GM19452 (cell line): Measurements from ENCODE around the gene ARHGAP10.

Experiments
- ATAC-seq: cut with Tn5 transposase; IDR thresholded peaks from one replicate; pipeline ENCODE4 v1.9.1; 2021; ENCODE audit not compliant: unreplicated experiment

The ARHGAP10 gene

GRCh38 chr4:147943159-147943638, 211.3 kb downstream of the ARHGAP10 start:
- ATAC-seq: peak; percentile 92

- ATAC-seq: peak; percentile 43
These were observed 212.4 kb downstream of the ARHGAP10 start for GRCh38 chr4:147944249-147944648.

- ATAC-seq: no peak
These were observed 212.9 kb downstream of the ARHGAP10 start for GRCh38 chr4:147944670-147945260.

- no peak for ATAC-seq
These were observed 216.4 kb downstream of the ARHGAP10 start for GRCh38 chr4:147948336-147948735.

- no peak for ATAC-seq
These were observed 218.4 kb downstream of the ARHGAP10 start for GRCh38 chr4:147950261-147950660.

GRCh38 chr4:147950841-147951240, 219.0 kb downstream of the ARHGAP10 start:
- no peak for ATAC-seq

- ATAC-seq: no peak
These were observed 223.0 kb downstream of the ARHGAP10 start for GRCh38 chr4:147954850-147955249.

- no peak for ATAC-seq
These were observed 224.1 kb downstream of the ARHGAP10 start for GRCh38 chr4:147955827-147956558.

GRCh38 chr4:147957446-147957845, 225.6 kb downstream of the ARHGAP10 start:
- no peak for ATAC-seq

- no peak for ATAC-seq
These were observed 226.2 kb downstream of the ARHGAP10 start for GRCh38 chr4:147958057-147958456.

GRCh38 chr4:147958489-147959065, 226.7 kb downstream of the ARHGAP10 start:
- no peak for ATAC-seq

GRCh38 chr4:147960971-147961370, 229.1 kb downstream of the ARHGAP10 start:
- ATAC-seq: peak; percentile 86

GRCh38 chr4:147963839-147964238, 232.0 kb downstream of the ARHGAP10 start:
- ATAC-seq: no peak

- no peak for ATAC-seq
These were observed 232.5 kb downstream of the ARHGAP10 start for GRCh38 chr4:147964266-147964880.

GRCh38 chr4:147965056-147965455, 233.2 kb downstream of the ARHGAP10 start:
- ATAC-seq: no peak

- no peak for ATAC-seq
These were observed 234.0 kb downstream of the ARHGAP10 start for GRCh38 chr4:147965873-147966272.

- no peak for ATAC-seq
These were observed 236.8 kb downstream of the ARHGAP10 start for GRCh38 chr4:147968641-147969040.

GRCh38 chr4:147969573-147970385, 237.9 kb downstream of the ARHGAP10 start:
- no peak for ATAC-seq

GRCh38 chr4:147971116-147971515, 239.2 kb downstream of the ARHGAP10 start:
- no peak for ATAC-seq

- no peak for ATAC-seq
These were observed 243.4 kb downstream of the ARHGAP10 start for GRCh38 chr4:147975325-147975724.
